ENCODE results near the gene PAPPA2.

- TF ChIP-seq CTCF (conservative IDR thresholded peaks at IDR 0.05 in 1 of 2, IDR thresholded peaks at IDR 0.05 in 1 of 2; ENCODE audit: low read depth in 1 of 2, low read length in 2 of 2) = no peak
- no peak for TF ChIP-seq EZH2 (IDR thresholded peaks at IDR 0.05; ENCODE audit: low read length, missing control alignments)
Observed at GRCh38 chr1:176556288-176556687, 93.3 kb downstream of the PAPPA2 start.

Measured in fibroblast of lung (primary cell).